Vagina (tissue), 2 donors: ENCODE data around the gene ATOSB.

Experiments
- CTCF ChIP-seq, 3 experiments: fragments of 450-650 bp in 2 of 3; fragments of 200-600 bp in 1 of 3; sonication (generic) in 1 of 3; IDR thresholded peaks; one replicate each; pipeline ENCODE4 v1.5.1; 2017 to 2019; ENCODE audit warnings: antibody characterized with exemption in 3 of 3, mild to moderate bottlenecking in 2 of 3, moderate library complexity in 2 of 3
- POLR2A ChIP-seq, 2 donors: fragments of 450-650 bp; IDR thresholded peaks; one replicate each; pipeline ENCODE4 v1.6.1; 2017; ENCODE audit warnings: antibody characterized with exemption in 2 of 2, mild to moderate bottlenecking in 2 of 2, moderate library complexity in 2 of 2
- POLR2AphosphoS5 ChIP-seq, 2 donors: sonication (generic); formaldehyde crosslinking; IDR thresholded peaks; one replicate each; pipeline ENCODE4 v1.9.0; 2017; ENCODE audit warnings: antibody characterized with exemption in 2 of 2, mild to moderate bottlenecking in 2 of 2, low read depth in 1 of 2; ENCODE audit not compliant: insufficient read depth in 1 of 2

GRCh38 chr9:35110327-35110761 lies 5.3 kb downstream of the ATOSB start:
- TF ChIP-seq CTCF (IDR thresholded peaks at IDR 0.05), result no peak
- TF ChIP-seq POLR2AphosphoS5 (IDR thresholded peaks at IDR 0.05; ENCODE audit: insufficient read depth in 1 of 2, low read depth in 1 of 2), result no peak
- no peak for TF ChIP-seq POLR2A (IDR thresholded peaks at IDR 0.05)
